Measurements from ENCODE around the gene ZCCHC14.

The ZCCHC14 gene

GRCh38 chr16:87432330-87432915 is 60.4 kb downstream of the ZCCHC14 start:
- no peak for TF ChIP-seq CTCF (IDR thresholded peaks at IDR 0.05)
- H3K27ac ChIP-seq = no peak overlapping the region
- DNase-seq (ENCODE audit: low spot score) = no peak
- no peak overlapping the region for H3K4me3 ChIP-seq

- DNase-seq (ENCODE audit: low spot score) = no peak
- Histone ChIP-seq H3K4me3 (no peak overlapping the region), H3K27ac (no peak overlapping the region)
- TF ChIP-seq CTCF (IDR thresholded peaks at IDR 0.05) = no peak
Observed at GRCh38 chr16:87431926-87432325, 60.9 kb downstream of the ZCCHC14 start.

GRCh38 chr16:87426423-87427215 is 66.2 kb downstream of the ZCCHC14 start:
- DNase-seq (ENCODE audit: low spot score) = no peak
- Histone ChIP-seq H3K27ac (no peak overlapping the region), H3K4me3 (no peak overlapping the region)
- no peak for TF ChIP-seq CTCF (IDR thresholded peaks at IDR 0.05)

- TF ChIP-seq CTCF (IDR thresholded peaks at IDR 0.05) = no peak
- H3K27ac ChIP-seq = no peak overlapping the region
- no peak overlapping the region for H3K4me3 ChIP-seq
- no peak for DNase-seq (ENCODE audit: low spot score)
Observed at GRCh38 chr16:87425941-87426340, 66.9 kb downstream of the ZCCHC14 start.

GRCh38 chr16:87424266-87424665 is 68.6 kb downstream of the ZCCHC14 start:
- no peak for TF ChIP-seq CTCF (IDR thresholded peaks at IDR 0.05)
- H3K4me3 ChIP-seq = no peak overlapping the region
- H3K27ac ChIP-seq = no peak overlapping the region
- DNase-seq (ENCODE audit: low spot score) = no peak

- DNase-seq (ENCODE audit: low spot score) = no peak
- Histone ChIP-seq H3K27ac (no peak overlapping the region), H3K4me3 (no peak overlapping the region)
- TF ChIP-seq CTCF (IDR thresholded peaks at IDR 0.05) = no peak
Observed at GRCh38 chr16:87423429-87423828, 69.4 kb downstream of the ZCCHC14 start.

- H3K4me3 ChIP-seq = no peak overlapping the region
- no peak overlapping the region for H3K27ac ChIP-seq
- DNase-seq (ENCODE audit: low spot score) = no peak
- no peak for TF ChIP-seq CTCF (IDR thresholded peaks at IDR 0.05)
Observed at GRCh38 chr16:87422106-87422505, 70.7 kb downstream of the ZCCHC14 start.

Measured in coronary artery (tissue), 2 donors.